GM21447 (cell line): ENCODE measurements around the gene ESPNL.

Experiments used
- ATAC-seq: cut with Tn5 transposase; IDR thresholded peaks from one replicate; pipeline ENCODE4 v1.9.1; 2021; ENCODE audit not compliant: unreplicated experiment

ESPNL gene

GRCh38 chr2:238079874-238080327, 20.2 kb upstream of the ESPNL start:
- ATAC-seq, result no peak

GRCh38 chr2:238080518-238080917, 19.6 kb upstream of the ESPNL start:
- no peak for ATAC-seq

GRCh38 chr2:238081150-238081549, 19.0 kb upstream of the ESPNL start:
- no peak for ATAC-seq

DNA sequence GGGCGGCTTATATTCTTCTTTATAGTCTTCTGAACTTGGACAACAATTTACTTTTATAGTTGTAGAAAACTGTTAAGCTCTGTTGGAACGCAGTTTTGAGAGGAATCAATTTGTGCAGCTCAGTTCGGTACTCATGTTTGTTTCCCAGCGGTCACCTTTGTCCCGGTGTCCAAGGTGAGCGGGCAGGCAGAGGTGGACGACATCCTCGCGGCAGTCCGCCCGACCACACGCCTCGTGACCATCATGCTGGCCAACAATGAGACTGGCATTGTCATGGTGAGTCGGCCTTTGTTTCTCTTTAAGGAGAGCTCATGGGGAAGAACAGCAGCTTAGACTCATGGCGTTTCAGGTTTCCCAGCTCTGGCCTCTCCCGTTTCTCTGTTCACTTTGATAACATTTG, 18.6 kb upstream of the ESPNL start:
- ATAC-seq, result no peak

DNA sequence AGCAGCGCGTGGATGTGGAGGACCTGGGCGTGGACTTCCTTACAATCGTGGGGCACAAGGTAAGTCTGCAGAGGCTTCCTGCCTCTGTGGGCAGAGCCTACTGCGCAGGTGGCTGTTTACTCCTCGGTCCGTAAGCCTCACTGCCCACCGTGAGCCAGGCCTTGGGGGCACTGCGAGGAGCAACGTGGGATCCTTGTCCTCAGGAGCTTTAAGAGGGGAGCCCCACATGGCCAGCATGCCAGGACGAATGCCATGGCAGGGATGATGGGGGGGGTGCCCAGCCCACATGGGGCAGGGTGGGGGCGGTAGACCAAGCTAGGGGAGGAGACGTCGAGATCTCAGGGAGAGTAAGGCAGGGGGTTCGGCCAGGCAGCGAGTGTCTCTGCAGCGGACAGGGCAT, 18.0 kb upstream of the ESPNL start:
- no peak for ATAC-seq

DNA sequence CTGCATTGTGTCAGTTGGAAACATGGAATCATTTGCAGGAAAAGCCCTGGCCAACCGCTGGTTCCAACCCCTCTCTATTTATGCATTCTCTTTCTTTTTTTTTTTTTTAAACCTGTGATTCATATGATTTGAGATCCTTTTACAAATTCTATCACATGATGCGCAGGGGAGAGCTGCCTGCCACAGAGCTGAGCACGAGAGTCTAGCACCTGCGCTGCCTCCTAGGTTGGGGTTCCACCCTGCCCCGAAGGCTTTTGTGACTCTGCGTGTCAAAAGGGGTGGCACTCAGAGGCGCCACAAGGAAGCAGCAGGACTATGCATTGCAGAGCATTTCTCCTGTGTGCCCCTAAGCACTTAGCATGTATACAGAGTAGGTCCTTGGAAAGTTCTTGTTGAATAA, 17.3 kb upstream of the ESPNL start:
- ATAC-seq, result no peak

DNA sequence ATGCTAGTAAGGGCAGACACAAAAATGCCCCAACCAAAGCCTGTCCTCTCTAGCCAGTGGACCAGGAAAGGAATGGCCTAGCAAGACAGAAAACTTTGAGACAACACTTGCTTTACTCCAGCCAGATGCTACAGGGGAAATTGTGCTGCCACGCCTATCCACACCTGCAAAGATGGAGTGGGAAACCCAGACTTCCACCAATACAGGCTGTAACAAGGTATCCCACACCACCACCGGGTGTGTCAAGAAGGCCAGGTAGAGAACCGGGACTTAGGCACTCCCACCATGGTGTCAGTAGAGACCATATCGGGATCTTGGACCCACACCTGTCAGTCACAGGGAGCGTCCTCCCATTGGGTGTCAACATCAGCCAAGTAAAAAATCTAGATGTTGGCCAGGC, 16.2 kb upstream of the ESPNL start:
- ATAC-seq, result no peak

DNA sequence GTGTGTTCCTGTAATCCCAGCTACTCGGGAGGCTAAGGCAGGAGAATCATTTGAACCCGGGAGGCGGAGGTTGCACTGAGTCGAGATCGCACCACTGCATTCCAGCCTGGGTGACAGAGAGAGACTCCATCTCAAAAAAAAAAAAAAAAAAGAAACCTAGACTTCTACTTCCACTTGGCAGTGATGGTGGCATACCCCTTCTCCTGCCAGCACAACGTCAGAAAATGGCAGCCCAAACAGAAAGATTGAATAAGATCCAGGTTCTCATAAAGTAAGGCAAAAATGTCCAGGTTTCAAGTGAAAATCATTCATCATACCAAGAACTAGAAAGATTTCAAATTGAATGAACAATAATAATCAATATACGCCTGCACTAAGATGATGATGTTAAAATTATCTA, 15.4 kb upstream of the ESPNL start:
- ATAC-seq, result no peak

GRCh38 chr2:238085899-238086298, 14.2 kb upstream of the ESPNL start:
- ATAC-seq, result no peak

DNA sequence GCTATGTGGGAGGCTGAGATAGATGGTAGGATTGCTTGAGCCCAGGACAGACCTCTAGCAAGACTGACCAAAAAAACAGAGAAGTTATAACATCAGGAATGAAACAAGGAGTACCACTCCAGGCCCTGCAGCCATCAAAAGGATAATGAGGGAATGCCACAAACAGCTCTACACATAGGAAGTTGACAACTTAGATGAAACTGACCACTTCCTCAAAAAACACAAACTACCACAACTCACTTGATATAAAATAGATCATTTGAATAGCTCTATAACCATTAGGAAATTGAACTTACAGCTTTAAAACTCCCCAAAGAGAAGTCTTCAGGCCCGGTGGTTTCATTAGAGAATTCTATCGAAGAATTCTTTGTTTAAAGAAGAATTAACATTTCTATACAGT, 12.9 kb upstream of the ESPNL start:
- ATAC-seq, result no peak

GRCh38 chr2:238090887-238091286, 9.3 kb upstream of the ESPNL start:
- ATAC-seq, result no peak

- ATAC-seq, result no peak
These were observed 8.6 kb upstream of the ESPNL start for GRCh38 chr2:238091436-238092060.

DNA sequence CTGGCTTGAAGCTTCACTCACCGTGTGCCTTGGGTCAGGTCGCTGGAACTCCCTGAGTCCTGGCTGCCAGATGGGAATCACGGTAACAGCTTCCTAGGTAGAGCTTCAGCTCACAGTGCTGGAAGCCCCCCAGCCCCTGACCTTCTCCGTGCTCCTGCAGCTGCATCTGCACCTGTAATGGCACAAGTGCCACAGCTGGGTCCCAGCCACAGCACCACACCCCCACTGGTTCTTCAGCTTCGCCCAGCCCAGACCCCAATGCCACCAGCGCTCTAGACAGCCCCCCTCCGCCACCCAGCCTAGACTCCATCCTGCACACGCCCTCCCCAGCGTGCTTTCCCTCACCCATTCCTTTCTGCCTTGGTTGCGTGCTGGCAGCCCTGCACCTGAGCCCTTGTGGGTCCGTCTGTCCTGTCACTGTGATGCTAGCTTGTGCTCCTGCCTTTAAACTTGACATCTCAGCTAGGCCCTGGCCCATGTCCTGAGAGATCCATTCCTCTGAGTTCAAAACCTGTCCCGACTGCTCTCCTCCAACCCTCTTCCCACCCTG, 7.6 kb upstream of the ESPNL start:
- no peak for ATAC-seq

DNA sequence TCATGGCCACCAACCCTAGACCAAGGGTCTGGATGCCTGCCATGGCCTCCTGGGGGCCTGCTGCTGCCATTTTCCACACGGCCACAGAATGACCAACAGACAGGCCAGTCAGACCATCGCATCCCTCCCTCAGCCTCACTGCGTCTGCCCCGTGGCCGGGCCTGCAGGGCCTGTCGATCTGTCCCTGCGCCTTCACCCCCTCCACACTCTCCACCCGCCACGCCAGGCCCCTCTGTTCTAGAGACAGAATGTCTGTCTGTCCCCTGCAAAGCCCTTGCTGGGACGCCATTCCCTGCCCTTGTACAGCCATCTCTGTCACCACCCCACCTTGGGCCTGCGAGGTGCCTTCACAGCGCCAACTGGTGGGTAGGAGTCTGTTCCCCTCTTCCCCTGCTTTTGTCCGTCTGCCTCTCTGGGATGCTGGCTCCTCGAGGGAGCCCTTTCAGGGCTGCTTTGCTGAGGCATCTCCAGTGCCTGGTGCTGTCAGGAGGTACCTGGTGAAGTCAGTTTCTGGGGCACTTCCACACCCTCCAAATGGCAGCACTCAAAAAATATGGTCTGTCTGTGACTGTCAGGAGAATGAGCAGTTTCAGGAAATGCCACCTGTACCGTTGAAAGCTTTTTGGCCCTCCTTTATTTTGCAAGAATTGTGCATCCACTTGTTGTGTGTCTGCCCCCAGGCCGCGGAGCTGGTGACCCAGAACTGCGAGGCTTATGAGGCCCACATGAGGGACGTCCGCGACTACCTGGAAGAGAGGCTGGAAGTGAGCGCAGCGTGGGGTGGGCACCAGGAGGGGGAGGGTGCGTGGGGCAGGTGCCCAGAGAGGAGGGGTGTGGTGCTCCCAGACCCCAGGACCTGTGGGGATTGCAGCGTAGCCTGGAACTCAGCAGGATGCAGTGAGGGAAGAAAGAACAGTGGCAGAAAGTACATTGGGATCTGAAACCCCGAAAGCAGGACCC, 6.7 kb upstream of the ESPNL start:
- ATAC-seq, result no peak

- no peak for ATAC-seq
These were observed 5.6 kb upstream of the ESPNL start for GRCh38 chr2:238094438-238095022.

DNA sequence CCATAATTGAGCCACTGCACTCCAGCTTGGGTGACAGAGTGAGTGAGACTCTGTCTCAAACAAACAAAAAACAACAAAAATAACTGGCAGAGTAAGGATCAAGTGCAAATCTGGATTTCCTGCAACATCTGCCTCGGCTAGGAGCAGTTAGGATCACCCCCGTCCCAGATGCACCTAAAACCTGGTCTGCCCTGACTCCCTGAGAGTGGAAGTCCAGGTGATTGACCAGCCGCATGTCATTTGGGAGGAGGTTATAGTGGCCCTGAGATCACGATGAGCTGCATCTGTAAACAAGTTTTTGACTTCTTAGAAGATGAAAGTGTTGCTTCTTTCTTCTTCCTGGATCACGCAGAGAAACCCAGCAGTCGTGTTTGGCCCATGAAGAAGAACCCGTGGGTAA, 5.0 kb upstream of the ESPNL start:
- ATAC-seq, result no peak

- ATAC-seq, result no peak
These were observed 3.7 kb upstream of the ESPNL start for GRCh38 chr2:238096311-238097011.

GRCh38 chr2:238097201-238097987, 2.7 kb upstream of the ESPNL start:
- ATAC-seq, result no peak

DNA sequence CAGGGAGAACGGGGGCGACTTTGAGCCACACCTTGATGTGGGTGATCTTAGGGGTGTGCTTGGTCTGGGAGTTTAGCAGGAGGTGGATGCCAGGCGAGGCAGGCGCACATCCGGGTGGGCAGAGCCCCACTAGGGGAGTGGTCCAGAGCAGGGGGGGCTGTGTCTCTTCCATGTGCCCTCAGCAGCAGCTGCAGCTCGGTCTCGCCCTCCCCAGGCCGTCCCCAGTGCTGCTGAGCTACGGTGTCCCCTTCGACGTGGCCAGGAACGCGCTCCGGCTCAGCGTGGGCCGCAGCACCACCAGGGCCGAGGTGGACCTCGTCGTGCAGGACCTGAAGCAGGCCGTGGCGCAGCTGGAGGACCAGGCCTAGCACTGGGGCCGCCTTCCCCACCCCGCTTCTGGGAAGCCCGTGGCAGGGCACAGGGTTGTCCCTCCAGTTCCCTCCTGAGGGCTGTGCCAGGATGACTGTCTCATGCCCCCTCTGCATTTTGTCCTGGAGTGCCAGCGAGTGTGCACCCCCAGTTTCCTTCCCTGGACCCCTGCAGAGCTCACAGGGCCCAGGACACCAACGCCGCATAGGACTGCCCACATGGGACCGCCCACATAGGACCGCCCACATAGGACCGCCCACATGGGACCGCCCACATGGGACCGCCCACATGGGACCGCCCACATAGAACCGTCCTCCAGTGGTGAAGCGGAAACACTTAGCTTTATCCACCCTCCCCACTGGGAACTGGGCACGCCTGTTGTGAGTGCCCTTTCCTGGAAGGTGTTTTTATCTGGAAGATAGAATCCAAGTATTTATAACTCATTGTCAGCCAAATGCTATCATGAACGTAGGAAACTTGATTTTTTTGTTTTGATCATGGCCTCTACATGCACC, 1.9 kb upstream of the ESPNL start:
- peak; percentile 80 for ATAC-seq
